Right kidney (tissue), 1 donor: ENCODE measurements around the gene TUT4.

Experiments
- DNase-seq: peaks from one replicate; pipeline ENCODE4 v3.0.0-alpha.2; 2016

TUT4 gene

GRCh38 chr1:52532731-52533327 is 20.1 kb downstream of the TUT4 start:
- DNase-seq, result no peak

GRCh38 chr1:52532247-52532646 is 20.6 kb downstream of the TUT4 start:
- DNase-seq, result no peak

- DNase-seq, result no peak
These were observed 21.5 kb downstream of the TUT4 start for GRCh38 chr1:52531249-52531872.

GRCh38 chr1:52530563-52531144 is 22.2 kb downstream of the TUT4 start:
- no peak for DNase-seq

- DNase-seq, result no peak
These were observed 29.5 kb downstream of the TUT4 start for GRCh38 chr1:52523376-52523775.

- DNase-seq, result no peak
These were observed 32.7 kb downstream of the TUT4 start for GRCh38 chr1:52520148-52520547.

GRCh38 chr1:52518962-52519361 is 33.9 kb downstream of the TUT4 start:
- no peak for DNase-seq

GRCh38 chr1:52511851-52512615 is 40.9 kb downstream of the TUT4 start:
- no peak for DNase-seq

GRCh38 chr1:52511439-52511838 is 41.5 kb downstream of the TUT4 start:
- DNase-seq, result no peak

- no peak for DNase-seq
These were observed 45.9 kb downstream of the TUT4 start for GRCh38 chr1:52506920-52507546.

GRCh38 chr1:52506349-52506748 is 46.5 kb downstream of the TUT4 start:
- no peak for DNase-seq

- DNase-seq, result no peak
These were observed 48.2 kb downstream of the TUT4 start for GRCh38 chr1:52504720-52505119.

GRCh38 chr1:52503706-52504105 is 49.2 kb downstream of the TUT4 start:
- no peak for DNase-seq

- DNase-seq, result no peak
These were observed 50.1 kb downstream of the TUT4 start for GRCh38 chr1:52502789-52503188.

GRCh38 chr1:52487632-52488031 is 65.3 kb downstream of the TUT4 start:
- no peak for DNase-seq

- no peak for DNase-seq
These were observed 70.4 kb downstream of the TUT4 start for GRCh38 chr1:52482326-52483004.

- DNase-seq, result no peak
These were observed 73.8 kb downstream of the TUT4 start for GRCh38 chr1:52479076-52479475.

GRCh38 chr1:52477876-52478275 is 75.0 kb downstream of the TUT4 start:
- DNase-seq, result no peak

GRCh38 chr1:52476943-52477342 is 75.9 kb downstream of the TUT4 start:
- no peak for DNase-seq

GRCh38 chr1:52474807-52475206 is 78.1 kb downstream of the TUT4 start:
- DNase-seq, result no peak

GRCh38 chr1:52473039-52473438 is 79.9 kb downstream of the TUT4 start:
- DNase-seq, result no peak

- DNase-seq, result no peak
These were observed 80.5 kb downstream of the TUT4 start for GRCh38 chr1:52472384-52472783.
